Stimulated activated CD8-positive, alpha-beta memory T cell treated with anti-CD3 and anti-CD28 coated beads, Interleukin-15, amount 100 ng/mL, for 1 hour (primary cell): Measurements from ENCODE around the gene BMERB1.
"Not testable (repeated sequence)": the region's sequence is repeated elsewhere in the genome, so short reads cannot be mapped to it uniquely, and the experiment has no call there.

ENCODE experiments used
- DNase-seq: peaks from one replicate; pipeline ENCODE4 v3.0.0-alpha.2; 2020; ENCODE audit warnings: low read depth

BMERB1 gene

GRCh38 chr16:15425861-15426260 is 8.5 kb upstream of the BMERB1 start:
- DNase-seq: no peak

- DNase-seq: no peak
Measured at GRCh38 chr16:15426796-15427195, 7.6 kb upstream of the BMERB1 start.

DNA sequence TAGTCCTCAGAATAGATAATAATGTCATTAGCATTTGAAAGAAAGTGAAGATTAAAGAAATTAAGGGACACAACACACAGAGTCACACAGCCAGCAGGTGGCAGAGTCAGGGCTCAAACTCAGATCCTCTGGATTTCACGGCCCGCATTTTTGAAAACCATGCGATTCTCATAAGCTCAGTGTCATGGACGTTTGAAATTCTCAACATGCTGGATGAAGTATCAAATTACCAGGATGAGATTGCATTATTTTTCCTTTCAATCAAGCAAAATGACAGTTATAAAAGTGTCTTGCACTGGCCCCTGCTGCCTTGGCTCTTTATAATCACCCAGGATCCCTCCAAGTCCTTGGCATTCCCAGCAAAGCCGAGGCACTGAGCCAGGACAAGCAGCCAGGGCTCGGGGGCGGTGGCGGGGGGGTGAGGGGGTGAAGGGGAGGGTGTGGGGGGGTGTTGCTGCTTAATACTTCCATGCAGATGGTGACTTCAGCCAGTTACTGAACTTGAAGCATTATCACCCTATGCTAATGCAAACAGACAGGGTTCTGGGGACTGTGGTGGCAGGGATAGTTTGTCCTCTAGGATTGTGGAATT is 6.6 kb upstream of the BMERB1 start:
- peak; percentile 34 for DNase-seq

GRCh38 chr16:15430884-15431283 is 3.5 kb upstream of the BMERB1 start:
- not testable (repeated sequence) for DNase-seq

GRCh38 chr16:15434079-15434424 is 336 bp upstream of the BMERB1 start:
- no peak for DNase-seq

DNA sequence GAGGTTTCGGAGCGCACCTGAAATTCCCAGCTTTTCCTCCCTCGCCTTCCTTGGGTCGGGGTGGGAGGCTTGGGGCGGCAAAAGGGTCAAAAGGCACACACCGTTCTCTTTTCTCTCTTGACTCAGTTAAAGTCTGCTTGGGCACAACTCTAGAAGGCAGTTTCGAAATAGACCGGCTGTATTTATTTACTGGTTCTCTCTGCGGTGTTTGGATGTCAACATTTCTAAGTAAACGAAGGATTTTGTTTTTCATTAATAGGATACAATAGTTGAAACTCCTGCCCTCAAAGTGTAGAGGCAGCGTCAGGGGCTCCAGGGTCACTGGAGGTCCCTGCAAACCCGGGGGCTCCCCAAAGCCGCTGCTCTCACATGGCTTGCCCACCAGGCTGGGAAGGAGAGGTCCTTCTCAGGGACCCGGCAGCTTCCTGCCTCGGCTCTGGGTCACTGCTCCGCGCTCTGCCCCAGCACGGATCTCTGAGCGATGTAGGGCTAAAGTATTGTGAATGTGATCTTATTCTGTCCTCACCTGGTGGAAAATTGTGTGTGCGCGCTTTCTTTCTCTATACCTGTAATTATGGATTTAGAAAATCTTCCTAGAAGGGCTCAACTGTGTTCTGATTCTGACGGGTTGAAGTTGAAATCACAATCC is 952 bp downstream of the BMERB1 start:
- no peak for DNase-seq

- DNase-seq: no peak
Measured at GRCh38 chr16:15439102-15439501, 4.7 kb downstream of the BMERB1 start.

GRCh38 chr16:15439521-15439920 is 5.1 kb downstream of the BMERB1 start:
- DNase-seq: no peak

- DNase-seq: no peak
Measured at GRCh38 chr16:15440852-15441251, 6.5 kb downstream of the BMERB1 start.

DNA sequence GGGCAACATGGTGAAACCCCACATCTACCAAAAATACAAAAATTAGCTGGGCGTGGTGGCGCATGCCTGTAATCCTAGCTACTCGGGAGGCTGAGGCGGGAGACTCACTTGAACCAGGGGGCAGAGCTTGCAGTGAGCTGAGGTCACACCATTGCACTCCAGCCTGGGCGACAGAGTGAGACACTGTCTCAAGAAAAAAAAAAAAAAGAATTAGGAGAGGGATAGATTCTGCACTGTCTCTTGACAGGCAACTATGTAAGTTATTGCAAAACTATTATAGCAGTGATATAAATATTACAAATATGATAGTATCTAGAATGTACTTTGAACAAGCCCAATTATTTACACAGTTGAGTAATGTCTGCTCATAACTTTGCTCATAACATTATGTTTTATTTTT is 7.8 kb downstream of the BMERB1 start:
- DNase-seq: not testable (repeated sequence)

DNA sequence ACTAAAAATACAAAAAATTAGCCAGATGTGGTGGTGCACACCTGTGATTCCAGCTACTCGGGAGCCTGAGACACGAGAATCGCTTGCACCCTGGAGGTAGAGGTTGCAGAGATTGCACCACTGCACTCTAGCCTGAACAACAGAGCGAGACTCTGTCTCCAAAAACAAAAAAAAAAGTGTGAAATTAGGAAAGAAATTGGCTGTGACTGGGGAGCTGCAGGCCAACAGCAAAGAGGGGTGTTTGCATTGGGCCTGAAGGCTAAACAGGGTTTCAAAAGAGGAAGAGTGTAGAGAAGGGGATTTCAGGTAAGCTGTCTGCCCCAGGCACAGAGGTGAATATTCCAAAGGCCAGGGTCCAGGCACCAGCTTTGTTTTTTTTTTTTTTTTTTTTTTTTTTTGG is 9.4 kb downstream of the BMERB1 start:
- no peak for DNase-seq

DNA sequence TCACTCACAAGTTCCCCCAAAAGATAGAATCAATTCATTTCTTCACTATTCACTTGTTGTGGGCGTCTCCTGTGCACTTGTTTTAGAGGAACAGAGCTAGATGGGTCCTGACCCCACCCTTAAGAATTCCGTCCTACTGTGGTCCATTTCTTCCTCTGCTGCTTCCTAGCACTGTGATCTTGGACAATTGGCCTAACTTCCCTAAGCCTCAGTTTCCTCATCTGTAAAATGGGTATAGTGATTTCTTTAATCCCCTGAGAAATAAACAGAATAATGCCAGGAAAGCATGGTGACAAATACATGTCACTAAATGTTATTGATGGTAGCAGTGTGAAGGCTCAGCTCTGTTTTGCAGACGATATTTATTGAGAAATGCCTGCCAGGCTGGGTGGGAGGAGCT is 9.9 kb downstream of the BMERB1 start:
- no peak for DNase-seq

- DNase-seq: no peak
Measured at GRCh38 chr16:15445450-15445849, 11.1 kb downstream of the BMERB1 start.

- no peak for DNase-seq
Measured at GRCh38 chr16:15446901-15447300, 12.5 kb downstream of the BMERB1 start.

GRCh38 chr16:15450624-15451023 is 16.2 kb downstream of the BMERB1 start:
- no peak for DNase-seq

DNA sequence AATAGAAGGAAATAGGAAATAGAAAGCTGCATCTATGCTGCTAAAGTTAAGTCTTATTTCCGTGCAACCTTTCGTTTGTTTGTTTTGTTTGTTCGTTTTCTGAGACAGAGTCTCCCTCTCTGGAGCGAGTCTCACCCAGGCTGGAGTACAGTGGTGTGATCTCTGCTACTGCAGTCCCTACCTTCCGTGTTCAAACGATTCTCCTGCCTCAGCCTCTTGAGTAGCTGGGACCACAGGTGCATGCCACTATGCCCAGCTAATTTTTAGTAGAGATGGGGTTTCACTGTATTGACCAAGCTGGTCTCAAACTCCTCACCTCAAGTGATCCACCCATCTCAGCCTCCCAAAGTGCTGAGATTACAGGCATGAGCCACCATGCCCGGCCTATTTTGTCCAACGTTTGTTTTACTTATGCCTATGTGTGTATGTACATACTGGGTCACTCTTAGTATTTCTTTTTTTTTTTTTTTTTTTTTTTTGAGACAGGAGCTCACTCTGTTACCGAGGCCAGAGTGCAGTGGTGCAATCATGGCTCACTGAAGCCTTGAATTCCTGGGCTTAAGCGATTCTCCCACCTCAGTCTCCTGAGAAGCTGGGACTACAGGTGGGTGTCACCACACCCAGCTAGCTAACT is 16.8 kb downstream of the BMERB1 start:
- DNase-seq: no peak

- no peak for DNase-seq
Measured at GRCh38 chr16:15452246-15452855, 18.0 kb downstream of the BMERB1 start.

GRCh38 chr16:15453296-15453695 is 18.9 kb downstream of the BMERB1 start:
- not testable (repeated sequence) for DNase-seq

GRCh38 chr16:15454933-15455332 is 20.5 kb downstream of the BMERB1 start:
- DNase-seq: not testable (repeated sequence)

- no peak for DNase-seq
Measured at GRCh38 chr16:15457400-15457799, 23.0 kb downstream of the BMERB1 start.

DNA sequence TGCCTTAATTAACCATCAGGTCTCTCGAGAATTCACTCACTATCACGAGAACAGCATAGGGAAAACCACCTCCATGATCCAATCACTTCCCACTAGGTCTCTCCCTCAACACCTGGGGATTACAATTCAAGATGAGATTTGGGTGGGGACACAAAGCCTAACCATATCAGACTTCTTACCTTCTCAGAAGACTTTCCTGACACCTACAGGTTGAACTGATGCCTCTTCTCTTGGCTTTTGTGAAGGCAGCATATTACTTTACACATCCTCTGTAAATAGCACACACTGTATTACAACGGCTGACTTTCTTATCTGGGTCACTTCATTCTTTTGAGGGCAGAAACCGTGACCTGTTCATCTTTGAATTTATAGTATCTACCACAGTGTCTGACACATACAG is 23.6 kb downstream of the BMERB1 start:
- no peak for DNase-seq

DNA sequence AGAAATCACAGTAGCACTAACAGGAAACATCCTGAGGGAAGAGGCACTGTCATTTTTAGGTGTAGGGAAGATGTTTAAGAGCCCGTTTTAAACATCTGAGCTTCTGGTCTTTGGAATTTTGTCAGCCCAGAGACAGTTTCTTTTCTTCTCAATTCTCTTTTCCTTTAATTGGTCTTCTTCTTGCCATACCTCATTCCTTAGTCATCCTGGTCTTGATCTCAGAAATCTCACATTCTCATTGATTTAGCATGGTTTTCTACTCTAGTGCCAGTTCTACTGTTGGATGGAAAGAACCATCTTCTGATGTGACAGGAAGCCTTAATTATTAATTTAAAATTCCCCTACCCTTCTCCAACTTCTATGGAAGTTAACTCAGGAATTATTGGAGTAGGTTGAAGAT is 25.4 kb downstream of the BMERB1 start:
- DNase-seq: no peak

- DNase-seq: no peak
Measured at GRCh38 chr16:15460601-15461000, 26.2 kb downstream of the BMERB1 start.
